Prostate gland (tissue), 2 donors: Measurements from ENCODE around the gene MBP. TPM values are rescaled to one million over a fixed set of nuclear protein-coding genes. Genes with fewer than 3 reads are reported as not detected.

Experiments
- DNase-seq: peaks from one replicate; pipeline ENCODE4 v3.0.0-alpha.2; 2019; ENCODE audit warnings: low spot score
- H3K27ac ChIP-seq, 2 donors: fragments of 200-600 bp; sonication (generic); 2 replicates each; pipeline ENCODE4 v1.5.1; 2017 to 2019
- H3K27me3 ChIP-seq: fragments of 200-600 bp; sonication (generic); replicated peaks from 2 replicates; pipeline ENCODE4 v1.5.1; 2019; ENCODE audit not compliant: insufficient read depth
- H3K36me3 ChIP-seq, 2 donors: fragments of 200-600 bp; sonication (generic); 1 replicate in 1 of 2; 2 replicates in 1 of 2; pipeline versions ENCODE4 v1.5.1 to v1.8.1; 2017 to 2019
- H3K4me1 ChIP-seq: fragments of 200-600 bp; sonication (generic); replicated peaks from 2 replicates; pipeline ENCODE4 v1.5.1; 2019
- H3K4me3 ChIP-seq, 2 donors: fragments of 200-600 bp; sonication (generic); 2 replicates each; pipeline ENCODE4 v1.5.1; 2017 to 2019
- H3K9me3 ChIP-seq: fragments of 200-600 bp; sonication (generic); 2 replicates; pipeline ENCODE4 v1.5.1; 2017
- CTCF ChIP-seq, 4 experiments: fragments of 200-600 bp in 2 of 4; fragments of 450-650 bp in 2 of 4; sonication (generic) in 2 of 4; IDR thresholded peaks; 1 replicate in 3 of 4; 2 replicates in 1 of 4; pipeline ENCODE4 v1.5.1; 2016 to 2019; ENCODE audit warnings: antibody characterized with exemption in 4 of 4, mild to moderate bottlenecking in 2 of 4, moderate library complexity in 2 of 4
- POLR2A ChIP-seq: fragments of 450-650 bp; IDR thresholded peaks from one replicate; pipeline ENCODE4 v1.6.1; 2016; ENCODE audit warnings: antibody characterized with exemption, mild to moderate bottlenecking
- POLR2AphosphoS5 ChIP-seq: sonication (generic); formaldehyde crosslinking; IDR thresholded peaks from one replicate; pipeline ENCODE4 v1.6.1; 2017; ENCODE audit warnings: antibody characterized with exemption
- WGBS: methylation state at CpG from one replicate; pipeline ENCODE4 v1.1.5; 2018; 5-methylcytosine and 5-hydroxymethylcytosine counted together
- intact Hi-C: fragments of 100-400 bp; cut with DNase I; formaldehyde crosslinking; loops from one replicate; pipeline ENCODE4 v1.14.2; 2022
- total RNA-seq, 2 donors: library from RNA; depleted of rRNA; stranded (reverse); fragments of >200 nt; gene quantifications; one replicate each; pipeline ENCODE4 v1.1.0, GENCODE V29; 2016

MBP gene
- total RNA-seq, 2 donors from 2014 or later, result 19.8 to 43.5 TPM

DNA sequence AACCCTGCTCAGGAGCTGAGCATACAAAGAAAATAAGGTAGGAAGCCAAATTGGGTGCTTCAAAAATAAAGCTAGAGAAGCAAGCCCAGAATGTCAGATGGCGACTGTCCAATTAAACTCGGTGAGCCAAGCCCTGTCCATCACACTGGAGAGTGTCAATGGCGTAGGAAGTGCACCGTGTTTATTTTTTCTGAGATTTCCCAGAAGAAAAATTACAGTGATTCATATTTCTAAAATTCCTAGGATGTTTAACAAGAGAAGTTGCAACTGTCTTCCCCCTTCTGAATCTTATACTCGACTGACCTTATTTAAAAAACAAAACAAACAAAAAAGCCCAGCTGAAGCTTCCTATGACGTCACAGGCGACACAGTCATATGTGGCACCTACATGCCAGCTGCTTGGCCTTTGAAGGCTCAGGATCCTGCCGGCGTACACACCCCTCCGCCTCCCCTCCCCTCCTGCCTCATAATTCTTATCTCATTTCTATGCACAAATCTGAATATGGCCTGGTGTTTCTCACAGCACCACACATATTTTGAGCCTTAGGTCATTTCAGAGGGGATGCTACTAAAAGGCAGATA lies 60.8 kb downstream of the MBP start:
- H3K27ac ChIP-seq, result no peak overlapping the region
- DNase-seq, result no peak
- no peaks in the 10 kb centered on the region for H3K27me3 ChIP-seq
- H3K4me3 ChIP-seq, result no peak overlapping the region
- no peaks in the 10 kb centered on the region for H3K36me3 ChIP-seq
- 48% methylated on average over 10 of the region's 10 CpGs for WGBS
- intact Hi-C loops, result no loop called here
- H3K9me3 ChIP-seq, result no peaks in the 10 kb centered on the region
- no peak for TF ChIP-seq CTCF (IDR thresholded peaks at IDR 0.05)
- TF ChIP-seq POLR2A, result no peak
- no peak for TF ChIP-seq POLR2AphosphoS5
- no peaks in the 10 kb centered on the region for H3K4me1 ChIP-seq

DNA sequence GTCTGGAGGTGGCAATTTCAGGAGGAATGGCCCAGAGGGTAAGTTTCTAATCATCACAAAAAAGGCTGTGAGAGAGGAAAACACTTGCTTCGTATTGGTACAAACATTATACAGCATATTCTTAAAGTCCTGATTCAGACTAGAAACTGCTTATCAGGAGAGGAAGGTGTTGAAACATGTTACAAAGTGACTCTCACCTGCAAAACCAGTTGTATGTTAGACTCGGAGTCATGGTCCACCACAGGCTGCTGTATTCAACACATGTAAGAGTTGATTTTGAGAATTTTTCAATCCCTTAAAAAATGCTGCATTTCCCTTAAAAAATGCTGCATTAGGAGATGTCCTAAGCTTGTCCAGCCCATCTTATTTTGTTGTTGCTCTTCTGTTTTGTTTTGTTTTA lies 61.5 kb downstream of the MBP start:
- H3K4me3 ChIP-seq, result no peak overlapping the region
- intact Hi-C loops, result no loop called here
- no peaks in the 10 kb centered on the region for H3K4me1 ChIP-seq
- WGBS, result 68% methylated on average over 2 of the region's 2 CpGs
- H3K36me3 ChIP-seq, result no peaks in the 10 kb centered on the region
- H3K9me3 ChIP-seq, result no peaks in the 10 kb centered on the region
- DNase-seq, result no peak
- H3K27ac ChIP-seq, result no peak overlapping the region
- H3K27me3 ChIP-seq, result no peaks in the 10 kb centered on the region
- TF ChIP-seq POLR2A (no peak), CTCF (IDR thresholded peaks at IDR 0.05) (no peak), POLR2AphosphoS5 (no peak)

DNA sequence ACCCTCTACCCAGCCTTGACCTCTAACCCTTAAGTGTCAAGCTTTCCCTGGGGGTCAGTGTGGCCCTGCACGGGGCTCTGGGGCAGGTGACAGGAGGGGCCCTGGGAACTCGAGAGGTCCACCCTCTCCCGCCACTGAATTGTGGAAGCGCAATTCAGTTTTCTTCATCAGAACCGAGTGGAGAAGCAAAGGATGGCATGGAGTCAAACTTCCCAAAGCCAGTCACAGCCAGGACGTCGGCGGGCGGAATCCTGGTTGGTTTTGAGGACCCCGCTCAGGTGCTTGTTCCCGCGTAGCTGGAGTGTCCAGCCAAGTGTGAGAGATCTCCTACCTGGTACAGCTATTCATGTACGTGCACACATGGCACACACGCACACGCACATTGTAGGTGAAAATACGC lies 62.0 kb downstream of the MBP start:
- no peak overlapping the region for H3K4me3 ChIP-seq
- DNase-seq, result no peak
- intact Hi-C loops, result no loop called here
- no peak overlapping the region for H3K27ac ChIP-seq
- no peaks in the 10 kb centered on the region for H3K36me3 ChIP-seq
- no peaks in the 10 kb centered on the region for H3K4me1 ChIP-seq
- no peaks in the 10 kb centered on the region for H3K27me3 ChIP-seq
- no peaks in the 10 kb centered on the region for H3K9me3 ChIP-seq
- TF ChIP-seq CTCF (IDR thresholded peaks at IDR 0.05) (no peak), POLR2A (no peak), POLR2AphosphoS5 (no peak)
- 94% methylated on average over 16 of the region's 16 CpGs for WGBS

DNA sequence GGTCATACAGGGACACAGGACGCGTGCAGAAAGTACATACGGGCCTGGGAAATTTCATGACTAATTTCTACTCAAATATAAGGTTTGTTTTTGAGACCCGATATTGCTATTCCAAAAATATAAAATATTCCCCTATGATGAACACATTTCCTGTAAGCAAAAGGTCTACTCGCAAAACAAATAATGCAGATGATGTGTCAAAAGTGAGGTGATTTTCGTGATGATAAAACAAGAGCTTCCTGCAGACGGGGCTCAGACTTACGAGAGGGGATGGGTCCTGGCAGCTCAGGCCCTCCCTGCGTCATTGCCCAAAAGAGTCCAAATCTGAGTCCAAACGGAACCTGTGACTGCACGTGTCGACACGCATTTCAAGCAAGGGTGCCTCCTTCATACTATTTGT lies 62.7 kb downstream of the MBP start:
- no peaks in the 10 kb centered on the region for H3K4me1 ChIP-seq
- intact Hi-C loops, result loop anchor here (5.0 kb wide), 1 partner anchor 142 kb away; no protein-coding TSS in a partner anchor
- H3K27me3 ChIP-seq, result no peaks in the 10 kb centered on the region
- TF ChIP-seq CTCF (IDR thresholded peaks at IDR 0.05) (no peak), POLR2AphosphoS5 (no peak), POLR2A (no peak)
- H3K4me3 ChIP-seq, result no peak overlapping the region
- DNase-seq, result no peak
- H3K27ac ChIP-seq, result no peak overlapping the region
- 86% methylated on average over 13 of the region's 13 CpGs for WGBS
- no peaks in the 10 kb centered on the region for H3K9me3 ChIP-seq
- H3K36me3 ChIP-seq, result no peaks in the 10 kb centered on the region

DNA sequence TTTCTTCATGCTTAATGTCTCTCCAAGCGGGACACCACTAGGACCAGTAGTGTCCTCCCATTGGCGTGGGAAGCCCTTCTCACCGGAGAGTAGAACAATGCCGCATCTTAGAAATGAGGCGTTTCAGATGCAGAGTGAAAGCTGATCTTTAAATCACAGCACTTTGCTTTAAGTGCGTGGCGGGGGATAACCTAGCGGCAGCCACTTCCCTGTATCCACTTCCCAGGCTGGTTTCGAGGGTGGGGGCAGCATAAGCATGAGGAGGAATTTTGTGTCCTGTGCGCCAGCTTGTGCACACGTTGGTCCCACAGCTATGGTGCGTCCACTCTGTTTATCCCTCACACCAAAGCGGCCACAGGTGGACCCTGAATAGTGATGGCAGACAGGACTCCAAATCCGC lies 63.1 kb downstream of the MBP start:
- no peaks in the 10 kb centered on the region for H3K36me3 ChIP-seq
- no peak for DNase-seq
- H3K4me3 ChIP-seq, result no peak overlapping the region
- no peak overlapping the region for H3K27ac ChIP-seq
- H3K4me1 ChIP-seq, result no peaks in the 10 kb centered on the region
- TF ChIP-seq POLR2A, result no peak
- 91% methylated on average over 14 of the region's 14 CpGs for WGBS
- intact Hi-C loops, result loop anchor here (5.0 kb wide), 1 partner anchor 143 kb away; no protein-coding TSS in a partner anchor
- H3K27me3 ChIP-seq, result no peaks in the 10 kb centered on the region
- no peaks in the 10 kb centered on the region for H3K9me3 ChIP-seq
